Stimulated activated CD4-positive, alpha-beta T cell treated with anti-CD3 and anti-CD28 coated beads, TNF-alpha, amount 100 ng/mL, for 1 hour (primary cell): ENCODE measurements around the gene PROKR1.
"Not testable (repeated sequence)": the region's sequence is repeated elsewhere in the genome, so short reads cannot be mapped to it uniquely, and the experiment has no call there.

ENCODE experiments used
- DNase-seq, 3 donors: peaks; one replicate each; pipeline ENCODE4 v3.0.0-alpha.2; 2020; ENCODE audit warnings: low read depth in 3 of 3, low spot score in 1 of 3

Gene PROKR1

DNA sequence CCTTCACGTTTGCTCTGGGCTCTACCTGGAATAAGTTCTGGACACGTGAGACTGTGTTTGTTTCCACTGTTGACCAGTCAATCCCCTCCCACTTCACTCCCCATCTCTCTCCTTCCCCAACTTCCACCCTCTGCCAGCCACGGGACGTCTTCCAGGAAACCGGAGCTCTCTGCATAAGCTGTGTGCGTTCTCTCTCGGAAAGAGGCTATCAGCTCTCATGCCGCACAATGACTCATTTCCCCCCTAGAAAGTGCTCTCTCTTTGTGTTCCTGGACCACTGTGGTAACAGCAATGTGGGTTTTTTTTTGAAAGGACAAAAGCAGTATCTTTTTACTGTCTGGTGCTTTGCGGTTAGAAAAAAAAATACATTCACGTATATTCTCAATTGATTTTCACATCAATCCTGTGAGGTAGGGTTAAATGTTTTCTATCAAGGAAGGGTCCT lies 10.2 kb downstream of the PROKR1 start:
- DNase-seq, result no peak

DNA sequence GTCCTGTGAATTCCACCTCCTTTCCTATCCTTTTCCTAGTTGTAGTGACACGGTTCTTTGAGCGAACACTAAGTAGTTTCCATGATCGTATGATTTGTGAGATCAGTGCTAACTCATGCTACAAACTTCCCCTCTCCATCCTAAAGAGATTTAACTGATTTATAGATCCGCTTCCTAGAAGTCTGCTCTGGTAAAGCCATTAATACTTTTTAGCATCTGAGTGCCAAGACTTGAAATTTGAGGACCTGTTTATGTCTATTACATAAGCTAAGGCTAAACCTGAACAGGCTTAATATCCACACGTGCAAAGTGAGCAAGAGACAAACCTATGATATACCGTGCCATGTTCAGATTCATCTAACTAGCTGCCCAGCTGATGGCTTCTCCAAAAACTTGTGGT lies 14.9 kb downstream of the PROKR1 start:
- DNase-seq, result no peak

DNA sequence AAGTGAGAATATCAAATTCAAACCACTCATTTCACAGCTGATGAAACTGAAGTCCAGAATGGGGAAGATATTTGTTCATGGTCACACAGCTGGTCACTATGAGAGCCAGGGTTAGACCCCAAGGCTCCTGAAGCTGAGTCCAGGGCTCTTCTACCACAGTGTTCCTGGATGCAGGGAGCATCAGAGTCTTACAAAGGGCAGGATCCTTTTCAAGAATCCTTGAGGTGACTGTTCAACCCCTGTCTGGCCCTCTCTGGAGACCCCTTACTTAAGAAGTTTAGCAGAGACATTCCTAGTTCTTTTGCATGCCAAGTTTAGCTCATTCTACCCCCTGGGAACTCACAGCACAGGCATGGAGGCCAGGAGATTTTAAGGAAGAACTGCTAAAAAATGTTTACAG lies 15.7 kb downstream of the PROKR1 start:
- no peak for DNase-seq

DNA sequence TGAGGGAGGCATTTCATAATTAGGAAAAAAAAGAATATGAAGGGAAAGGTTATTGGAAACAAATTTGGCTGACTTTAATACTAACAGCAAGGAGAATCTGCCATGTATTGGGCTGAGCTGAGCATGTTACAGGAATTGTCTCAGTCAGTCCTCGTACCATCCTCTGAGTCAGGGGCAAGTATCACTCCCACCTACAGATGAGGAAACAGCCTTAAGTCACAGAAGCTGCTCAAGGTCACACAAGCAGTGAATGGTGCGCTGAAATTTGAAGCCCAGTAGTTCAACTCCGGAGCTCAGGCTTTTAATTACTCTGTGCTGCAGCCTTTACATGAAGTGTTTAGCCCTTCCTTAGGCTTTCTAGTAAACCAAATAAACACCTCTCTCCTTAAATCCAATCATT lies 17.3 kb downstream of the PROKR1 start:
- DNase-seq, result no peak

DNA sequence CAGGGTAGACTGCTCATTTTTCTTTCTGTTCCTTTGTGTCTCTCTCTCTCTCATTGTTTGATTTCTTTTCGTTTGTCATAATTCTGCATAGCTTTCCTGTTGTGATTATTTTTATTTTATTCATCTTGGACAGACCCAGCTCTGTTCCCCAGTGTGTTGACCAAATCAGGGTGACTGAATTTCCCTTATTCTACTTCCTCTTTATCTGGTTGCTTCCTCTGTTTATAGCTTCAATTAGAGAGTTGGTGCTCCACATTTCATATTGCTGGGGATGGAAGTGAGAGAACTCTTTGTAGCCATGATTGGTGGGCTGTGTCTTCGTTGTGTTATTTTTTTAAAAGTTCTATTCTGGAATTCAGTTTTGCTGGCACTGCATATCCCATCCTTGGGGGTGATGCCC lies 19.1 kb downstream of the PROKR1 start:
- DNase-seq, result no peak

DNA sequence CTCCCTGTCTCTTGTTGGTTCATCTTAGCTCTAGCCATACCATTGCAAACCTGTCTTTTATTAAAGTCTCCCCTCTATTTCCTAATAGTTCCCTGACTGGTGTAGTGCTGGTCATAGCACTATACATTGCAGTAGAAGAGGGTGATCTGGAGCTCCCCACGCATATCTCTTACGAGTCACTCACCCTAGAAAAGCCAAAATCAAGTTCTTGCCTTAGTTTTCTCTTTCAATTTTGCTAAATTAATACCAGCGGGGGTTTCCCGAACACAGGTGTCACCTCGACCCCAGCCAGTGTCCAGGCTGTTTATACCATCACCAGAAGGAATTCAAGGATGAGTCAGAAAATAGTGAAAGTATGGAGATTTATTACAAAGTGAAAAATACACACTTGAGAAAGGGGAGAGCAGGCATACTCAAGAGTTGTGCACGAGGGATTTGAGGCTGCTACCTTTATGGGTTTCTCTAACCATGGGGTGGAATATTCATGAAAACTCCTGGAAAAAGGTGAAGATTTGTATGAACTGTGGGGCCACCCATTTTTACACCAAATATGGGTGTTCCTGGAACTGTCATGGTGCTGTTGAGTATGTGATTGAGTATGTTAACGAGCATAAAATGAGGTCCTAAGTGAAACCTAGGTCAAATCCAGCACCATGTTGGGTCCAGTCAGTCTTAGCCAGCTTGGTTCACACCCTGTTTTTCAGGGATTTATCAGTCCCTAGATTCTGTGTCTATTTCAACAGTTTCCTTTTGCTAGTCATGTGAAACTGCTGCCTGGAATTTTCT lies 20.2 kb downstream of the PROKR1 start:
- no peak for DNase-seq

DNA sequence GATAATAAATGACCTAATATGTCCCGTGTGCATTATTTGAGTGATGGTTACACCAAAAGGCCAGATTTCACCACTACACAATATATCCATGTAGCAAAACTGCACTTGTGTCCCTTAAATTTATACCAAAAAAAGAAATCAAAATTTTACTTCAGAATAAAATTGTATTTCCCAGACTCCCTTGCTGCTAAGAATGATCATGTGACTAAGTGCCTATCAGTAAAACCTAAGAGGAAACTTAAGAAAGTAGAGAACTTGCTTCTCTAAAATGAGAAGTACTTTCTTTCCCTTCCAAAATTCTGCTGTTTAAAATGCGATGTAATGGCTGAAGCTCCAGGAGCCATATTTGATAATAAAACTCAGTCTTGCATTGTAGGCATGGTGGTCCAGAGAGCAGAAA lies 24.0 kb downstream of the PROKR1 start:
- DNase-seq, result no peak

DNA sequence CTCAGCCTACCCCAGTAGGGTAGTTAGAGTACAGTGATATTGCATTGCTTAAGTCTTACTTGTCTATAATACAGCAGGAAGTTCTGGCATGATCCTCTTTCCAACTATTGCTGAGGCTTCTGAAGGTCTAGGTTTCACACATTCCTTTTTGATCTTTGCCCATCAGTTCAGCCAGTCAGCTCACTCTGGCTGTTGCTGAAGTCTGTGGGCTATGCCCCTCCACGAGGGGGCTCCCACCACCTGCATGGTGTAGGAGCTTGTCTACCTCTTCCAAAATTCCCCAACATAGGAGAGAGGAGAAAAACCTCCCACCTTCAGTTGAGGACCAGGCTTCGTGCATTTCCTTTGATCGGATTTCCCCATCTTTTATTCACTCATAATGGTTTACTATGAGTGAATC lies 26.3 kb downstream of the PROKR1 start:
- no peak for DNase-seq

DNA sequence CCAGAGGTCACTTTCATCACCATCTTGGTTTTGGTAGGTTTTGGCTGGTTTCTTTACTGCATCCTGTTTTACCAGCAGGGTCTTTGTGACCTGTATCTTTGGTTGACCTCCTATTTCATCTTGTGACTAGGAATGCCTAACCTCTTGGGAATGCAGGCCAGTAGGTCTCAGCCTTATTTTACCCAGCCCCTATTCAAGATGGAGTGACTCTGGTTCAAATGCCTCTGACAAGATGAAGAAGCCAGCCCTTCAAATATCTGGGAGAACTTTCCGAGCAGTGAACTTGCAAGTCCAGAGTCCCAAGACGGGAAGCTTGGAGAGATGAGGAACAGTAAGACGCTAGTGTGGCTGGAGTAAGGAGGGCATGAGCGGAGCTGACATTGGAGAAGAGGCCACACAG lies 28.6 kb downstream of the PROKR1 start:
- no peak for DNase-seq

DNA sequence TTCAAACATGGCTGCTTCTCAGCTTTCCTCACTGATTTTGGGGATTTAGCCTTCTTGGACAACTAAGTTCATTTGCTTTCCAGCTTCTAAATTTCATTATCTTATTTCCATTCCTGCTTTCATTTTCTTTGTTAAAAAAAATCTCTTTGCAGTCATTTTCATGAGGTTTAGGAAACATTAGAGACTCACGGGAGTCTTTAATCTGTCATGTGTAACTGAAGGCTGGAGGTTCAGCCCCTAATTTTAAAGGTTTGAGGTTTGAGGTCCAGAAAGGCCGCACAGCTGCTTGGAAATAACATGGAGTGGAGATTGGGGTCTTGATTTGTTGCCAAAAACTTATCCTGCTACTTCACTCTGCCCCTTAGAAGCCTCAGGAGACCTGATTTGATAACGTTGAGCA lies 30.3 kb downstream of the PROKR1 start:
- DNase-seq, result no peak

DNA sequence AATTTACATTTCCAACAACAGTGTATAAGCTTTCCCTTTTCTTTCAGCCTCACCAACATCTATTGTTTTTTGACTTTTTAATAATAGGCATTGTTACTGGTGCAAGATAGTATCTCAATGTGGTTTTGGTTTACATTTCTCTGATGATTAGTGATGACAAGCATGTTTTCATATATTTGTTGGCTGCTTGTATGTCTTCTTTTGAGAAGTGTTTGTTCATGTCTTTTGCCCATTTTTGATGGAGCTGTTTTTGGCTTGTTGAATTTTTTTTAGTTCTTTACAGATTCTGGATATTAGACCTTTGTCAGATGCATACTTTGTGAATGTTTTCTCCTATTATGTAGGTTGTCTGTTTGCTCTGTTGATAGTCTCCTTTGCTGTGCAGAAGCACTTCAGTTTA lies 32.1 kb downstream of the PROKR1 start:
- DNase-seq, result no peak

DNA sequence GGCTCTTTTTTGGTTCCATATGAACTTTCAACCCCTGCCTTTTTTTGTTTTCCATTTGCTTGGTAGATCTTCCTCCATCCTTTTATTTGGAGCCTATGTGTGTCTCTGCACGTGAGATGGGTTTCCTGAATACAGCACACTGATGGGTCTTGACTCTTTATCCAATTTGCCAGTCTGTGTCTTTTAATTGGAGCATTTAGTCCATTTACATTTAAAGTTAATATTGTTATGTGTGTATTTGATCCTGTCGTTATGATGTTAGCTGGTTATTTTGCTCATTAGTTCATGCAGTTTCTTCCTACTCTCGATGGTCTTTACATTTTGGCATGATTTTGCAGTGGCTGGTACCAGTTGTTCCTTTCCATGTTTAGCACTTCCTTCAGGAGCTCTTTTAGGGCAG lies 34.5 kb downstream of the PROKR1 start:
- not testable (repeated sequence) for DNase-seq

DNA sequence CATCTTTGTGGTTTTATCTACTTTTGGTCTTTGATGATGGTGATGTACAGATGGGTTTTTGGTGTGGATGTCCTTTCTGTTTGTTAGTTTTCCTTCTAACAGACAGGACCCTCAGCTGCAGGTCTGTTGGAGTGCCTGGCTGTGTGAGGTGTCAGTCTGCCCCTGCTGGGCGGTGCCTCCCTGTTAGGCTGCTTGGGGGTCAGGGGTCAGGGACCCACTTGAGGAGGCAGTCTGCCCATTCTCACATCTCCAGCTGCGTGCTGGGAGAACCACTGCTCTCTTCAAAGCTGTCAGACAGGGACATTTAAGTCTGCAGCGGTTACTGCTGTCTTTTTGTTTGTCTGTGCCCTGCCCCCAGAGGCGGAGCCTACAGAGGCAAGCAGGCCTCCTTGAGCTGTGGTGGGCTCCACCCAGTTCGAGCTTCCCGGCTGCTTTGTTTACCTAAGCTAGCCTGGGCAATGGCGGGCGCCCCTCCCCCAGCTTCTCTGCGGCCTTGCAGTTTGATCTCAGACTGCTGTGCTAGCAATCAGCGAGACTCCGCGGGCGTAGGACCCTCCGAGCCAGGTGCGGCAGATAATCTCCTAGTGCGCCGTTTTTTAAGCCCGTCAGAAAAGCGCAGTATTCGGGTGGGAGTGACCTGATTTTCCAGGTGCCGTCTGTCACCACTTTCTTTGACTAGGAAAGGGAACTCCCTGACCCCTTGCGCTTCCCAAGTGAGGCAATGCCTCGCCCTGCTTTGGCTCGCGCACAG lies 36.0 kb downstream of the PROKR1 start:
- DNase-seq, result not testable (repeated sequence)

DNA sequence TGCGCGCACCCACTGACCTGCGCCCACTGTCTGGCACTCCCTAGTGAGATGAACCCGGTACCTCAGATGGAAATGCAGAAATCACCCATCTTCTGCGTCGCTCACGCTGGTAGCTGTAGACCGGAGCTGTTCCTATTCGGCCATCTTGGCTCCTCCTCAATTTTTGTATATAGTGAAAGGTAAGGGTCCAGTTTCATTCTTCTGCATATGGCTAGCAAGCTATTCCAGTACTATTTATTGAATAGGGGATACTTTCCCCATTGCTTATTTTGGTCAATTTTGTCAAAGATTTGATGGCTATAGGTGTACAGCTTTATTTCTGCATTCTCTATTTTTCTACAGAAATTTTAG lies 36.5 kb downstream of the PROKR1 start:
- DNase-seq, result not testable (repeated sequence)

DNA sequence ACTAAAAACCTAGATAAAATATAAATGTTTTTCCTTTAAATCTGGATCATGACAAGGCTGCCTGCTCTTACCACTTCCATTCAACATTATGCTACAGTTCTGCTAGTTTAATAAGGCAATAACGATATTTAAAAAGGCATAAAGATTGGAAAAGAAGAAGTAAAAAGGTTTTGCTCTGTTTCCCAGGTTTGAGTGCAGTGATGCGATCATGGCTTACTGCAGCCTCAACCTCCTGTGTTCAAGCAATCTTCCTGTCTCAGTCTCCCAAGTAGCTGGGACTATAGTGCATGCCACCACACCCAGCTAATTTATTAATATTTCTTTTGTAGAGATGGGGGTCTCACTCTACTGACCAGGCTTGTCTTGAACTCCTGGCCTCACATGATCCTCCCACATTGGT lies 40.8 kb downstream of the PROKR1 start:
- DNase-seq, result no peak

DNA sequence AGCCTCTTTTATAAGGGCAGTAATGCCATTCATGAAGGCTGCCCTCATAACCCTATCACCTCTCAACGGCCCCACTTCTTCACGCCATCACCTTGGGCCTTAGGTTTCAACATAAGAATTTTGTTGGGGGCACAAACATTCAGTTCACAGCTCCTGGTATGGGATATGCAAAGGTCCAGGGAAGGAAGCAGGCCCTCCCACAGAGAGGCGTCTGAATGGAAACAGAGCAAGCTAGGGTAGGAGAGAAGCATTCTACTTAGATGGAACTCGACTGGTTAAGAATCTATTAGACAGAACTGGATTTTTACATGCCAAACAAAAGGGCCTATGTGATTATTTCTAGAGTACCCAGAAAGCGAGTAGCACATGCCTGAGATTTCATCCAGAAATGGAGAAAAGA lies 42.8 kb downstream of the PROKR1 start:
- no peak for DNase-seq

DNA sequence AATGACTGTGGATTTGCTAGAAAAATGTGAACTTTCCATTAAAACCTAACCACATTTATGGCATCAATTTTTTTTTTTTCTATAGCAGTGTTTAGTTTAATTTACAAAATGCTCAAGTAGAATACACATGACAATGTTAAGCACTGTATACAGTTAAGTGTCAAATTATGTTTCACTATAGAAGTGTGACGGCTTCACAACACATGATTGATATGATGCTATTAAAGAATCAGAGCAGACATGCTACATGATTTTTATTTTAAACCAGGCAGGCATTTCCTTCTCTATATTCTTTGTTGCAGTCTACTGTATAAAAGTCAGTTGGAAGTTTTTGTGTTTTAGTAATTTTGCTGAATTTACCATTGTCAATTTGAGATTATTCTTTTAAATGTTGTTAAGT lies 43.6 kb downstream of the PROKR1 start:
- DNase-seq, result no peak

DNA sequence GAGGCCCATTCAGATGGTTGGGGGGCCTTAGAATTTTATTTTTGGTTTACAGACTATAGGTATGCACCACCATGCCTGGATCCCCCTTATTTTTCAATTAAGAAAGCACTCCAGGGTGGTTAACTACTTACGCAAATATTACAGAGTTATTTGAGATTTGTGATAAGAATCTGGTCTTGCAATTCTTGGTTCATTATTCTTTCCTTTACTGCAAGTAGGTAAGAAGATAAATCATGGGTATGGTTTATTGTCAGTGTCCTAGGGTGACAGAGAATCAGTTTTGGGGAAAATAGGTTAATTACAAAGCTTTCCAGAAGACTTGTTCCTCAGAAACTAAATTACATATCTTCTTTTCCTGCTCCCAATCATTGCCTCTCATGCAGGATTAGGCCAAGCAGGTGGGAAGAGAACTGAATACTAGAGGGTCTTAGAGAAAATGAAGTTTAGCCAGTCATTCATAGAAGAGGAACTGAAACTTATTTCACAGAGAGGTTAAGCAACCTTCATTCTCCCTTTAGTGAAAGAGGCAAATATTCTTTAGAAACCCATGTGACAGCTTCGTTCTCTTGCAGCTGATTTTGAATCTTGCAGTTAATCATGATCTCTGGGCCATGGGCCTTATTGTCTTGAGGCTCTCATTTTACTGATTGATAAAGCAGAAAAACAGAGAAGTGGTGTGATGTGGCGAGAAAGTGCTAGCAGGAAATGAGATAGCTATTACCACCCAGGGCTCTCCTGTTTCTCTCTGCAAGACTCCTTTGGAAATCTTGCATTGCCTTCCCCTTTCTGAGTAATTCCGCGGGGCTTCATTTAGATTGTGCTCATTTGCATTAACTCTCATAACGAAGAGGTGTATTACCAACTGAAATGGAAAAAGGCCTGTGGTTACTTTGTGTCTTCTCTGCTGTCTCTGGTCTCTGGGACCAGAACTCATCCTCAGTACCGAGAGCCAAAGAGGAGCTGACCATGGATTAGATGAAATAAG lies 46.5 kb downstream of the PROKR1 start:
- no peak for DNase-seq

DNA sequence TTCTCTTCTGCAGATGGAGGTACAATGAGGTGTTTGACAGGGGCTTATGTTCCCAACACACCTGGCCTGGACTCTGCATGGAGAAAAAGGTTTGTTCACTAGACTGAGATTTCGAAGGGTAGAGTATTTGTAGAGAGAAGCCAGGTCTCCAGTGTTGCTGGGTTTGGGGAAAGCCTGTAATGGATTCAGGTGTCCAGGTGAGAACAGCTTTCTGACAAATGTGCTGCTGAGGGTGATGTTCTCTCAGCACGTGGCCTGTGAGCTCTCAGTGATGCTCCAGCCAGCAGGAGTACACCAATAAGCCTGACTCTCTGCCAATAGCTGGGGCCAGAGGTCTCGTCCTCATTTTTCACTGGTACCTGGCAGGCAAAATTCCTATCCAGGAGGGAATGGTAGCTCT lies 47.5 kb downstream of the PROKR1 start:
- no peak for DNase-seq

DNA sequence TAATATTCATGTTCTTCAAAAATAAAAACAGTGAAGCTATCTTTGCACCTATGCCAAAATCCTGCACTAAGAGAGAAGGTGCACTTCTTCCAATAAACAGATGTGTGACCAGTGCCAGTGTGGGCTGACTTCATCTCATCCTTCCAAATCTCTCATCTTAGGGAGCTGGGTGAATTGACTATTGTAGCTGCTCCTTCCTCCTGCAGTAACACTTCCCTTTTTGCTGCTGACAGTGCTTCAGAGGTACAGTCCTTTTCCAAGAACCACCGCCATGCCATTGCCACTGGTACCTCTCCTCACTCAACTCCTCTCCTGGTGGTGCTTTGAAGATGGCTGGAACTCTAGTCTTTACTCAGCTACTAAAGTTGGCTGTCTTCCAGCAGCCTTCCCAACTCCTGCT lies 49.1 kb downstream of the PROKR1 start:
- no peak for DNase-seq

DNA sequence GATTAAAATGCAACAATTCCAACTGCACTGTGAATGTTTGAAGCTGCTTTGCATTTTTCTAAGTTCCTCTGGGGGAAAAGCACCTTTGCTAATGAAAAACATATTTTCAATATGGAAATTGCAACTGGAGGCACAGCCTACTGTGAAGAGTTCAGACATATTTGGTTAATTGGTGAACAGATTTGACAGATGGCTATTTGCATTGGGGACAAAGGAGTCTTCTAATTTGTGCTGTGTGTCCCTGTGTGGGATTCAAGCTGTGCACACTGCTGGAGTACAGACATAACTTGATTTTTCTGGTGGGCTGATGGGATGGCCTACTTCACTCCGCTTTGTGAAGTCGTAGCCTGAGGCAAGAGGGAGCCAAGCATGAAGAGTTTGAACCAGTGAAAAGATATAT lies 50.6 kb downstream of the PROKR1 start:
- no peak for DNase-seq

DNA sequence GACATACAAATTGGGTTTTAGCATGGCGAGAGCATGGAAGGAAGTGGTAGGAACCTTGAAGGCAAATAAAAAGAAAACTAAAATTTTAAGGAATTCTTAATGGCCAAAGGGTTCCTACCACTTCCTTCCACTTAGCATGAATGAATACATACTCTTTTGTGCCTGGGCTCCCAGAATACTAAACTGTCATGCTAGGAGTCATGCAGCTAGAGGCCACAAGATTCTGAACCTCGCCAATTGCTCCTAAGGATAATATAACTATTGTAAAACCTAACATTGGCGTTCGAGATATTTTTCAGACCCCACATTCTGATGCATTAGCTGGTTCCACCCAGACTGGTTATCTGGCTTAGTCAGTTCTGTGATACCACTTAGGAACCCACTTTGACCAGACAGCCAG lies 52.6 kb downstream of the PROKR1 start:
- DNase-seq, result no peak
